ENCODE results near the gene TENM3.

The TENM3 gene

GRCh38 chr4:182294451-182294850, 51.2 kb downstream of the TENM3 start:
- Histone ChIP-seq H3K79me2 (ENCODE audit: control insufficient read depth, low read length) (no peaks in the 10 kb centered on the region), H3K36me3 (ENCODE audit: control insufficient read depth, low read length) (no peaks in the 10 kb centered on the region), H3K4me1 (ENCODE audit: control insufficient read depth, low read length) (no peaks in the 10 kb centered on the region), H3K9me3 (ENCODE audit: control insufficient read depth, insufficient read depth, low read length) (peaks cover 6% of the 10 kb centered on the region; the same call in 1 of the 2 replicates), H4K20me1 (ENCODE audit: control insufficient read depth, insufficient read depth, low read depth, low read length) (no peaks in the 10 kb centered on the region), H3K4me2 (ENCODE audit: low read length) (no peak overlapping the region), H3K27me3 (ENCODE audit: control insufficient read depth, low read length) (no peaks in the 10 kb centered on the region), H3K4me3 (ENCODE audit: low read length) (no peak overlapping the region), H3K27ac (ENCODE audit: low read depth, low read length) (no peak overlapping the region), H3K9me2 (replicated peaks; ENCODE audit: control insufficient read depth, low read length) (no peaks in the 10 kb centered on the region), H3F3A (ENCODE audit: control insufficient read depth, insufficient read depth) (no peaks in the 10 kb centered on the region)
- no peak for TF ChIP-seq EZH2phosphoT487 (IDR thresholded peaks at IDR 0.05; ENCODE audit: borderline replicate concordance, low read length)
- no peak for TF ChIP-seq CTCF (IDR thresholded peaks at IDR 0.05; ENCODE audit: low read depth, low read length, poor library complexity, severe bottlenecking)

- H3K27ac ChIP-seq (ENCODE audit: low read depth, low read length), result no peak overlapping the region
- H3K27me3 ChIP-seq (ENCODE audit: control insufficient read depth, low read length), result no peaks in the 10 kb centered on the region
- no peaks in the 10 kb centered on the region for H3K9me2 ChIP-seq (replicated peaks; ENCODE audit: control insufficient read depth, low read length)
- no peak overlapping the region for H3K4me3 ChIP-seq (ENCODE audit: low read length)
- no peak overlapping the region for H3K4me2 ChIP-seq (ENCODE audit: low read length)
- H3F3A ChIP-seq (ENCODE audit: control insufficient read depth, insufficient read depth), result no peaks in the 10 kb centered on the region
- H3K79me2 ChIP-seq (ENCODE audit: control insufficient read depth, low read length), result no peaks in the 10 kb centered on the region
- no peak for TF ChIP-seq EZH2phosphoT487 (IDR thresholded peaks at IDR 0.05; ENCODE audit: borderline replicate concordance, low read length)
- TF ChIP-seq CTCF (IDR thresholded peaks at IDR 0.05; ENCODE audit: low read depth, low read length, poor library complexity, severe bottlenecking), result no peak
- no peaks in the 10 kb centered on the region for H3K36me3 ChIP-seq (ENCODE audit: control insufficient read depth, low read length)
- no peaks in the 10 kb centered on the region for H3K9me3 ChIP-seq (ENCODE audit: control insufficient read depth, insufficient read depth, low read length)
- H4K20me1 ChIP-seq (ENCODE audit: control insufficient read depth, insufficient read depth, low read depth, low read length), result no peaks in the 10 kb centered on the region
- no peaks in the 10 kb centered on the region for H3K4me1 ChIP-seq (ENCODE audit: control insufficient read depth, low read length)
These were observed 54.5 kb downstream of the TENM3 start for GRCh38 chr4:182297659-182298058.

GRCh38 chr4:182301736-182302135, 58.5 kb downstream of the TENM3 start:
- H3K9me3 ChIP-seq (ENCODE audit: control insufficient read depth, insufficient read depth, low read length), result no peaks in the 10 kb centered on the region
- no peak overlapping the region for H3K27ac ChIP-seq (ENCODE audit: low read depth, low read length)
- H3K36me3 ChIP-seq (ENCODE audit: control insufficient read depth, low read length), result no peaks in the 10 kb centered on the region
- no peak overlapping the region for H3K4me2 ChIP-seq (ENCODE audit: low read length)
- H3K27me3 ChIP-seq (ENCODE audit: control insufficient read depth, low read length), result no peaks in the 10 kb centered on the region
- H3K9me2 ChIP-seq (replicated peaks; ENCODE audit: control insufficient read depth, low read length), result no peaks in the 10 kb centered on the region
- H4K20me1 ChIP-seq (ENCODE audit: control insufficient read depth, insufficient read depth, low read depth, low read length), result no peaks in the 10 kb centered on the region
- no peak for TF ChIP-seq EZH2phosphoT487 (IDR thresholded peaks at IDR 0.05; ENCODE audit: borderline replicate concordance, low read length)
- TF ChIP-seq CTCF (IDR thresholded peaks at IDR 0.05; ENCODE audit: low read depth, low read length, poor library complexity, severe bottlenecking), result no peak
- no peaks in the 10 kb centered on the region for H3F3A ChIP-seq (ENCODE audit: control insufficient read depth, insufficient read depth)
- H3K4me1 ChIP-seq (ENCODE audit: control insufficient read depth, low read length), result no peaks in the 10 kb centered on the region
- no peak overlapping the region for H3K4me3 ChIP-seq (ENCODE audit: low read length)
- no peaks in the 10 kb centered on the region for H3K79me2 ChIP-seq (ENCODE audit: control insufficient read depth, low read length)

- Histone ChIP-seq H3K4me1 (ENCODE audit: control insufficient read depth, low read length) (no peaks in the 10 kb centered on the region), H4K20me1 (ENCODE audit: control insufficient read depth, insufficient read depth, low read depth, low read length) (no peaks in the 10 kb centered on the region), H3K27me3 (ENCODE audit: control insufficient read depth, low read length) (no peaks in the 10 kb centered on the region), H3K4me3 (ENCODE audit: low read length) (no peak overlapping the region), H3F3A (ENCODE audit: control insufficient read depth, insufficient read depth) (no peaks in the 10 kb centered on the region), H3K27ac (ENCODE audit: low read depth, low read length) (no peak overlapping the region), H3K9me3 (ENCODE audit: control insufficient read depth, insufficient read depth, low read length) (no peaks in the 10 kb centered on the region), H3K4me2 (ENCODE audit: low read length) (no peak overlapping the region), H3K36me3 (ENCODE audit: control insufficient read depth, low read length) (no peaks in the 10 kb centered on the region), H3K79me2 (ENCODE audit: control insufficient read depth, low read length) (no peaks in the 10 kb centered on the region), H3K9me2 (replicated peaks; ENCODE audit: control insufficient read depth, low read length) (no peaks in the 10 kb centered on the region)
- no peak for TF ChIP-seq EZH2phosphoT487 (IDR thresholded peaks at IDR 0.05; ENCODE audit: borderline replicate concordance, low read length)
These were observed 60.6 kb downstream of the TENM3 start for GRCh38 chr4:182303847-182304246.
